H1 (cell line): Measurements from ENCODE around the gene ELP1. TPM values are rescaled to one million over a fixed set of nuclear protein-coding genes. Genes with fewer than 3 reads are reported as not detected.

Source experiments
- ASH2L ChIP-seq: fragments of 200-600, 300-600 bp; sonication (generic); IDR thresholded peaks from one replicate; pipeline ENCODE4 v1.7.1; 2017; ENCODE audit warnings: low read length
- BCL11A ChIP-seq, 2 experiments: IDR thresholded peaks; one replicate each; pipeline ENCODE4 v1.6.1; 2011; ENCODE audit warnings: low read depth in 2 of 2, low read length in 2 of 2, mild to moderate bottlenecking in 2 of 2
- GABPA ChIP-seq: IDR thresholded peaks from 2 replicates; pipeline ENCODE4 v1.6.1; 2011; ENCODE audit warnings: mild to moderate bottlenecking, low read length, moderate library complexity, borderline replicate concordance; ENCODE audit not compliant: insufficient read depth
- KDM1A ChIP-seq: fragments of 200-600, 300-600 bp; sonication (generic); IDR thresholded peaks from 2 replicates; pipeline ENCODE4 v1.7.1; 2016; ENCODE audit warnings: mild to moderate bottlenecking, low read length, borderline replicate concordance
- POU5F1 ChIP-seq: IDR thresholded peaks from 2 replicates; pipeline ENCODE4 v1.6.1; 2011; ENCODE audit warnings: low read depth, mild to moderate bottlenecking, low read length, moderate library complexity
- RBBP5 ChIP-seq: IDR thresholded peaks from 2 replicates; pipeline ENCODE4 v1.7.1; 2012; ENCODE audit warnings: low read depth, mild to moderate bottlenecking, inconsistent platforms, low read length, moderate library complexity, borderline replicate concordance
- RFX5 ChIP-seq: IDR thresholded peaks from 2 replicates; pipeline ENCODE4 v1.6.1; 2011; ENCODE audit warnings: low read depth, low read length, improper control_type of control experiment, borderline replicate concordance
- TAF1 ChIP-seq: IDR thresholded peaks from 2 replicates; pipeline ENCODE4 v1.6.1; 2011; ENCODE audit warnings: mild to moderate bottlenecking, low read depth, low read length
- polyA plus RNA-seq, 7 experiments: library from polyadenylated mRNA; depleted of rRNA in 3 of 7; stranded (reverse) in 5 of 7; unstranded in 2 of 7; fragments of >200 nt in 5 of 7; fragments of 200-250 nt in 2 of 7; gene quantifications; 1 replicate in 5 of 7; 2 replicates in 1 of 7; 4 replicates in 1 of 7; pipeline versions ENCODE4 v1.2.1 to v1.2.3, GENCODE V29; 2011 to 2013; ENCODE audit warnings: missing spikeins in 2 of 7, mixed read lengths in 2 of 7
- total RNA-seq: library from RNA; stranded (reverse); fragmentation: NEBNext Ultra II Directional; extraction: Animal tissue kit (Norgen Biotek cat#: 25700); gene quantifications from 2 replicates; pipeline ENCODE4 v1.2.1, GENCODE V29; 2021
- TF ChIP-seq, protein P1 (sequence below): IDR thresholded peaks from 2 replicates; pipeline ENCODE4 v1.6.1; 2012; ENCODE audit warnings: inconsistent platforms
- TF ChIP-seq, protein P2 (sequence below): fragments of 300-600 bp; sonication (generic); IDR thresholded peaks from 2 replicates; pipeline ENCODE4 v1.7.1; 2012; ENCODE audit warnings: low read length, moderate library complexity, mild to moderate bottlenecking, inconsistent platforms; ENCODE audit not compliant: insufficient replicate concordance

Gene ELP1
- total and polyA plus RNA-seq, 2 of the 8 experiments (the other 6 are each of a cell fraction or from before 2014, with no cell fraction given) = 13.9 to 31.3 TPM

DNA sequence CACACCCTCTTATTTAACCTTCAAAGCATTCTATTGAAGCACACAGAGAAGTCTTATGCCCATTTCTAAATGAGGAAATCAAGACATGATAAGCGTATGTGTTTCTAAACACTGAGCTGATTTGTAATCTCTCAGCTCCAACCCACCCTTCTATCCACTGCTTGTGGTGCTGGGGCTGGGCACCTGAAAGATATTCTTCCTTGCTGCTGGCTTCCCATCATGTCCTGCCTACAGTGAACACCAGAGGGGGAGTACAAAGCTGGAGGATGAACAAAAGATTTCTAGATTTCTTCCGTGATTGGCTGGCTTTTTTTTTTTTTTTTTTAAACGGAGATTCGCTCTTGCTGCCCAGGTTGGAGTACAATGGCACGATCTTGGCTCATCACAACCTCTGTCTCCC, 57.5 kb downstream of the ELP1 start (continued):
- TF ChIP-seq, protein P1, sequence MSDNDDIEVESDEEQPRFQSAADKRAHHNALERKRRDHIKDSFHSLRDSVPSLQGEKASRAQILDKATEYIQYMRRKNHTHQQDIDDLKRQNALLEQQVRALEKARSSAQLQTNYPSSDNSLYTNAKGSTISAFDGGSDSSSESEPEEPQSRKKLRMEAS = no peak
- no peak for TF ChIP-seq BCL11A (IDR thresholded peaks at IDR 0.05; ENCODE audit: low read depth in 2 of 2, low read length in 2 of 2)
- TF ChIP-seq, protein P2, sequence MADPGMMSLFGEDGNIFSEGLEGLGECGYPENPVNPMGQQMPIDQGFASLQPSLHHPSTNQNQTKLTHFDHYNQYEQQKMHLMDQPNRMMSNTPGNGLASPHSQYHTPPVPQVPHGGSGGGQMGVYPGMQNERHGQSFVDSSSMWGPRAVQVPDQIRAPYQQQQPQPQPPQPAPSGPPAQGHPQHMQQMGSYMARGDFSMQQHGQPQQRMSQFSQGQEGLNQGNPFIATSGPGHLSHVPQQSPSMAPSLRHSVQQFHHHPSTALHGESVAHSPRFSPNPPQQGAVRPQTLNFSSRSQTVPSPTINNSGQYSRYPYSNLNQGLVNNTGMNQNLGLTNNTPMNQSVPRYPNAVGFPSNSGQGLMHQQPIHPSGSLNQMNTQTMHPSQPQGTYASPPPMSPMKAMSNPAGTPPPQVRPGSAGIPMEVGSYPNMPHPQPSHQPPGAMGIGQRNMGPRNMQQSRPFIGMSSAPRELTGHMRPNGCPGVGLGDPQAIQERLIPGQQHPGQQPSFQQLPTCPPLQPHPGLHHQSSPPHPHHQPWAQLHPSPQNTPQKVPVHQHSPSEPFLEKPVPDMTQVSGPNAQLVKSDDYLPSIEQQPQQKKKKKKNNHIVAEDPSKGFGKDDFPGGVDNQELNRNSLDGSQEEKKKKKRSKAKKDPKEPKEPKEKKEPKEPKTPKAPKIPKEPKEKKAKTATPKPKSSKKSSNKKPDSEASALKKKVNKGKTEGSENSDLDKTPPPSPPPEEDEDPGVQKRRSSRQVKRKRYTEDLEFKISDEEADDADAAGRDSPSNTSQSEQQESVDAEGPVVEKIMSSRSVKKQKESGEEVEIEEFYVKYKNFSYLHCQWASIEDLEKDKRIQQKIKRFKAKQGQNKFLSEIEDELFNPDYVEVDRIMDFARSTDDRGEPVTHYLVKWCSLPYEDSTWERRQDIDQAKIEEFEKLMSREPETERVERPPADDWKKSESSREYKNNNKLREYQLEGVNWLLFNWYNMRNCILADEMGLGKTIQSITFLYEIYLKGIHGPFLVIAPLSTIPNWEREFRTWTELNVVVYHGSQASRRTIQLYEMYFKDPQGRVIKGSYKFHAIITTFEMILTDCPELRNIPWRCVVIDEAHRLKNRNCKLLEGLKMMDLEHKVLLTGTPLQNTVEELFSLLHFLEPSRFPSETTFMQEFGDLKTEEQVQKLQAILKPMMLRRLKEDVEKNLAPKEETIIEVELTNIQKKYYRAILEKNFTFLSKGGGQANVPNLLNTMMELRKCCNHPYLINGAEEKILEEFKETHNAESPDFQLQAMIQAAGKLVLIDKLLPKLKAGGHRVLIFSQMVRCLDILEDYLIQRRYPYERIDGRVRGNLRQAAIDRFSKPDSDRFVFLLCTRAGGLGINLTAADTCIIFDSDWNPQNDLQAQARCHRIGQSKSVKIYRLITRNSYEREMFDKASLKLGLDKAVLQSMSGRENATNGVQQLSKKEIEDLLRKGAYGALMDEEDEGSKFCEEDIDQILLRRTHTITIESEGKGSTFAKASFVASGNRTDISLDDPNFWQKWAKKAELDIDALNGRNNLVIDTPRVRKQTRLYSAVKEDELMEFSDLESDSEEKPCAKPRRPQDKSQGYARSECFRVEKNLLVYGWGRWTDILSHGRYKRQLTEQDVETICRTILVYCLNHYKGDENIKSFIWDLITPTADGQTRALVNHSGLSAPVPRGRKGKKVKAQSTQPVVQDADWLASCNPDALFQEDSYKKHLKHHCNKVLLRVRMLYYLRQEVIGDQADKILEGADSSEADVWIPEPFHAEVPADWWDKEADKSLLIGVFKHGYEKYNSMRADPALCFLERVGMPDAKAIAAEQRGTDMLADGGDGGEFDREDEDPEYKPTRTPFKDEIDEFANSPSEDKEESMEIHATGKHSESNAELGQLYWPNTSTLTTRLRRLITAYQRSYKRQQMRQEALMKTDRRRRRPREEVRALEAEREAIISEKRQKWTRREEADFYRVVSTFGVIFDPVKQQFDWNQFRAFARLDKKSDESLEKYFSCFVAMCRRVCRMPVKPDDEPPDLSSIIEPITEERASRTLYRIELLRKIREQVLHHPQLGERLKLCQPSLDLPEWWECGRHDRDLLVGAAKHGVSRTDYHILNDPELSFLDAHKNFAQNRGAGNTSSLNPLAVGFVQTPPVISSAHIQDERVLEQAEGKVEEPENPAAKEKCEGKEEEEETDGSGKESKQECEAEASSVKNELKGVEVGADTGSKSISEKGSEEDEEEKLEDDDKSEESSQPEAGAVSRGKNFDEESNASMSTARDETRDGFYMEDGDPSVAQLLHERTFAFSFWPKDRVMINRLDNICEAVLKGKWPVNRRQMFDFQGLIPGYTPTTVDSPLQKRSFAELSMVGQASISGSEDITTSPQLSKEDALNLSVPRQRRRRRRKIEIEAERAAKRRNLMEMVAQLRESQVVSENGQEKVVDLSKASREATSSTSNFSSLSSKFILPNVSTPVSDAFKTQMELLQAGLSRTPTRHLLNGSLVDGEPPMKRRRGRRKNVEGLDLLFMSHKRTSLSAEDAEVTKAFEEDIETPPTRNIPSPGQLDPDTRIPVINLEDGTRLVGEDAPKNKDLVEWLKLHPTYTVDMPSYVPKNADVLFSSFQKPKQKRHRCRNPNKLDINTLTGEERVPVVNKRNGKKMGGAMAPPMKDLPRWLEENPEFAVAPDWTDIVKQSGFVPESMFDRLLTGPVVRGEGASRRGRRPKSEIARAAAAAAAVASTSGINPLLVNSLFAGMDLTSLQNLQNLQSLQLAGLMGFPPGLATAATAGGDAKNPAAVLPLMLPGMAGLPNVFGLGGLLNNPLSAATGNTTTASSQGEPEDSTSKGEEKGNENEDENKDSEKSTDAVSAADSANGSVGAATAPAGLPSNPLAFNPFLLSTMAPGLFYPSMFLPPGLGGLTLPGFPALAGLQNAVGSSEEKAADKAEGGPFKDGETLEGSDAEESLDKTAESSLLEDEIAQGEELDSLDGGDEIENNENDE = no peak
- no peak for TF ChIP-seq ASH2L
- TF ChIP-seq TAF1 = no peak
- no peak for TF ChIP-seq RBBP5
- TF ChIP-seq KDM1A = no peak
- no peak for TF ChIP-seq GABPA
- no peak for TF ChIP-seq RFX5
- no peak for TF ChIP-seq POU5F1
